SK-N-SH (cell line): Measurements from ENCODE around the gene C15orf39. TPM values are rescaled to one million over a fixed set of nuclear protein-coding genes. Genes with fewer than 3 reads are reported as not detected.

Experiments used
- CTCF ChIA-PET: fragments of 300-600, 350-600 bp; formaldehyde crosslinking; extraction: SDS; loops from one replicate; lab custom pipeline; 2021; lab: Yijun Ruan, JAX
- POLR2A ChIA-PET: fragments of 350-600 bp; sonication (Branson Sonifier 250); formaldehyde crosslinking; extraction: SDS; loops from one replicate; lab custom pipeline; 2020; ENCODE audit warnings: antibody characterized with exemption, inconsistent platforms; lab: Yijun Ruan, JAX
- DNase-seq: peaks from one replicate; pipeline ENCODE4 v3.0.0; 2012
- H2AFZ ChIP-seq: fragments of 200-600 bp; sonication (generic); 2 replicates; pipeline ENCODE4 v1.8.1; 2016; ENCODE audit warnings: antibody characterized with exemption, mild to moderate bottlenecking, low read depth
- H3F3A ChIP-seq: fragments of 200-600 bp; sonication (generic); replicated peaks from 2 replicates; pipeline ENCODE3; 2016; ENCODE audit warnings: antibody characterized with exemption, mild to moderate bottlenecking; ENCODE audit not compliant: insufficient read depth
- H3K27ac ChIP-seq, 2 experiments: fragments of 200-500 bp in 1 of 2; fragments of 200-600 bp in 1 of 2; sonication (Bioruptor generic) in 1 of 2; sonication (generic), shearing (Covaris generic) in 1 of 2; 2 replicates each; pipeline versions ENCODE4 v1.5.1 to v1.6.1; 2014 to 2016; ENCODE audit warnings: low read depth in 2 of 2, inconsistent platforms in 1 of 2, low read length in 1 of 2, mild to moderate bottlenecking in 1 of 2, mixed read lengths in 1 of 2
- H3K27me3 ChIP-seq: fragments of 200-600 bp; sonication (generic), shearing (Covaris generic); 2 replicates; pipeline ENCODE4 v1.6.1; 2016; ENCODE audit warnings: mixed run types; ENCODE audit not compliant: insufficient read depth
- H3K36me3 ChIP-seq, 2 experiments: fragments of 200-500 bp in 1 of 2; fragments of 200-600 bp in 1 of 2; sonication (Bioruptor generic) in 1 of 2; sonication (generic) in 1 of 2; replicated peaks in 1 of 2; 2 replicates each; pipeline versions ENCODE3 to v1.5.1; 2014 to 2016; ENCODE audit warnings: low read length in 1 of 2, mild to moderate bottlenecking in 1 of 2; ENCODE audit not compliant: insufficient read depth in 2 of 2, control insufficient read depth in 1 of 2
- H3K4me1 ChIP-seq, 2 experiments: fragments of 200-500 bp in 1 of 2; fragments of 200-600 bp in 1 of 2; sonication (Bioruptor generic) in 1 of 2; sonication (generic), shearing (Covaris generic) in 1 of 2; 2 replicates each; pipeline versions ENCODE4 v1.5.1 to v1.6.1; 2014 to 2016; ENCODE audit warnings: low read depth in 1 of 2, low read length in 1 of 2, mixed run types in 1 of 2; ENCODE audit not compliant: insufficient read depth in 2 of 2, control insufficient read depth in 1 of 2
- H3K4me2 ChIP-seq: fragments of 200-600 bp; sonication (generic), shearing (Covaris generic); 2 replicates; pipeline ENCODE4 v1.6.1; 2017; ENCODE audit warnings: mixed run types
- H3K4me3 ChIP-seq, 2 experiments: fragments of 200-500 bp in 1 of 2; fragments of 200-600 bp in 1 of 2; sonication (Bioruptor generic) in 1 of 2; sonication (generic), shearing (Covaris generic) in 1 of 2; 2 replicates each; pipeline versions ENCODE4 v1.5.1 to v1.8.1; 2014 to 2016; ENCODE audit warnings: low read depth in 2 of 2, inconsistent platforms in 1 of 2, low read length in 1 of 2, mild to moderate bottlenecking in 1 of 2, mixed read lengths in 1 of 2, moderate library complexity in 1 of 2
- H3K79me2 ChIP-seq: fragments of 200-600 bp; sonication (generic); 2 replicates; pipeline ENCODE4 v1.8.1; 2017; ENCODE audit warnings: mild to moderate bottlenecking; ENCODE audit not compliant: insufficient read depth
- H3K9ac ChIP-seq: fragments of 200-600 bp; sonication (generic); 2 replicates; pipeline ENCODE4 v1.6.1; 2017; ENCODE audit warnings: mixed run types
- H3K9me2 ChIP-seq: fragments of 200-600 bp; sonication (generic); 2 replicates; pipeline ENCODE4 v1.6.1; 2017; ENCODE audit warnings: mixed run types
- H3K9me3 ChIP-seq: fragments of 200-600 bp; sonication (generic); 2 replicates; pipeline ENCODE4 v1.6.1; 2017; ENCODE audit warnings: mixed run types, mild to moderate bottlenecking, moderate library complexity
- H4K20me1 ChIP-seq: fragments of 200-600 bp; sonication (generic); 2 replicates; pipeline ENCODE4 v1.6.1; 2017; ENCODE audit warnings: mild to moderate bottlenecking, mixed run types; ENCODE audit not compliant: insufficient read depth
- CHD2 ChIP-seq: fragments of 150-350 bp; IDR thresholded peaks from 2 replicates; pipeline ENCODE4 v1.6.1; 2018; ENCODE audit warnings: low read length; ENCODE audit not compliant: partially characterized antibody
- EZH2phosphoT487 ChIP-seq: fragments of 200-600 bp; sonication (generic); IDR thresholded peaks from 2 replicates; pipeline ENCODE4 v1.6.1; 2017; ENCODE audit warnings: low read depth, mixed run types, mild to moderate bottlenecking, antibody characterized with exemption, moderate library complexity, borderline replicate concordance
- FOXM1 ChIP-seq: IDR thresholded peaks from 2 replicates; pipeline ENCODE4 v1.4.0; 2012; ENCODE audit warnings: low read depth, mild to moderate bottlenecking
- GABPA ChIP-seq: IDR thresholded peaks from 2 replicates; pipeline ENCODE4 v1.4.0; 2012; ENCODE audit warnings: low read depth, mild to moderate bottlenecking
- IRF3 ChIP-seq: fragments of 150-350 bp; IDR thresholded peaks from 2 replicates; pipeline ENCODE4 v1.6.1; 2016; ENCODE audit warnings: mild to moderate bottlenecking, low read depth, low read length
- MEF2A ChIP-seq: IDR thresholded peaks from 2 replicates; pipeline ENCODE4 v1.4.0; 2012; ENCODE audit warnings: low read depth, borderline replicate concordance
- MXI1 ChIP-seq: IDR thresholded peaks from 2 replicates; pipeline ENCODE4 v1.6.1; 2012; ENCODE audit warnings: mild to moderate bottlenecking, low read depth, low read length, improper control_type of control experiment
- NRF1 ChIP-seq: IDR thresholded peaks from 2 replicates; pipeline ENCODE4 v1.6.1; 2012; ENCODE audit warnings: low read depth, mild to moderate bottlenecking, low read length
- POLR2AphosphoS5 ChIP-seq: IDR thresholded peaks from 2 replicates; pipeline ENCODE4 v1.6.1; 2012; ENCODE audit warnings: low read depth, low read length
- RAD21 ChIP-seq: IDR thresholded peaks from 2 replicates; pipeline ENCODE4 v1.6.1; 2012; ENCODE audit warnings: mild to moderate bottlenecking, low read length
- RCOR1 ChIP-seq: fragments of 150-350 bp; IDR thresholded peaks from 2 replicates; pipeline ENCODE4 v1.6.1; 2017; ENCODE audit warnings: antibody characterized with exemption, low read length
- REST ChIP-seq: IDR thresholded peaks from 2 replicates; pipeline ENCODE4 v1.6.1; 2012; ENCODE audit warnings: mild to moderate bottlenecking, low read depth, low read length, moderate library complexity
- SMC3 ChIP-seq: IDR thresholded peaks from 2 replicates; pipeline ENCODE4 v1.6.1; 2012; ENCODE audit warnings: low read depth, low read length, improper control_type of control experiment
- TAF1 ChIP-seq: IDR thresholded peaks from 2 replicates; pipeline ENCODE4 v1.6.1; 2012; ENCODE audit warnings: low read depth, mild to moderate bottlenecking, low read length, moderate library complexity, borderline replicate concordance
- TCF12 ChIP-seq: IDR thresholded peaks from 2 replicates; pipeline ENCODE4 v1.4.0; 2012
- USF1 ChIP-seq: IDR thresholded peaks from 2 replicates; pipeline ENCODE4 v1.4.0; 2012; ENCODE audit warnings: low read depth, borderline replicate concordance
- YY1 ChIP-seq: IDR thresholded peaks from 2 replicates; pipeline ENCODE4 v1.4.0; 2012; ENCODE audit warnings: low read depth, mild to moderate bottlenecking
- WGBS: methylation state at CpG from one replicate; pipeline ENCODE4 v1.1.6; 2017; ENCODE audit warnings: low lambda C conversion rate; 5-methylcytosine and 5-hydroxymethylcytosine counted together
- polyA plus RNA-seq, 3 experiments: library from polyadenylated mRNA; depleted of rRNA; stranded (reverse); fragments of >200 nt; gene quantifications; 2 replicates each; pipeline ENCODE4 v1.2.3, GENCODE V29; 2012

C15orf39 gene
- polyA plus RNA-seq, 1 of the 3 experiments (the other 2 are of a cell fraction), result 2.5 TPM

GRCh38 chr15:75211436-75212199, 9.9 kb downstream of the C15orf39 start:
- Histone ChIP-seq H3K27ac (no peak overlapping the region; a peak in 1 of 4 replicates), H3K36me3 (peaks cover 7 to 30% of the 10 kb centered on the region in 2 experiments), H3K79me2 (peaks cover 32% of the 10 kb centered on the region; the same call in 1 of the 2 replicates), H3K9ac (no peak overlapping the region), H3K9me3 (no peaks in the 10 kb centered on the region), H3K9me2 (no peaks in the 10 kb centered on the region), H3F3A (no peaks in the 10 kb centered on the region), H3K4me2 (no peak overlapping the region), H3K27me3 (no peaks in the 10 kb centered on the region), H4K20me1 (peaks cover 64% of the 10 kb centered on the region), H3K4me3 (no peak overlapping the region), H3K4me1 (no peaks in the 10 kb centered on the region; a peak in 1 of 4 replicates), H2AFZ (no peak overlapping the region)
- POLR2A ChIA-PET, result no interaction called here
- 100% methylated on average over 4 of the region's 9 CpGs for WGBS
- no peak for TF ChIP-seq REST
- no peak for TF ChIP-seq EZH2phosphoT487
- TF ChIP-seq CHD2, result no peak
- TF ChIP-seq GABPA, result no peak
- TF ChIP-seq MXI1, result no peak
- TF ChIP-seq USF1, result no peak
- no peak for TF ChIP-seq TCF12
- no peak for TF ChIP-seq FOXM1
- no peak for TF ChIP-seq POLR2AphosphoS5
- no peak for TF ChIP-seq IRF3
- no peak for TF ChIP-seq MEF2A
- no peak for TF ChIP-seq YY1
- no peak for TF ChIP-seq SMC3
- no peak for TF ChIP-seq NRF1
- no peak for TF ChIP-seq RAD21
- no peak for TF ChIP-seq RCOR1
- no peak for TF ChIP-seq TAF1
- CTCF ChIA-PET, result interaction anchor here (1.5 kb wide), 1 partner anchor 182 kb away, joined by 9 read pairs; no protein-coding TSS in a partner anchor
- DNase-seq, result no peak
